Middle frontal gyrus (tissue), 1 donor: ENCODE results near the gene CTBP2.
"Not testable (repeated sequence)": the region's sequence is repeated elsewhere in the genome, so short reads cannot be mapped to it uniquely, and the experiment has no call there.

Source experiments
- DNase-seq: peaks from one replicate; pipeline ENCODE4 v3.0.0-alpha.2; 2015; ENCODE audit warnings: low spot score; ENCODE audit errors: extremely low spot score

The CTBP2 gene

DNA sequence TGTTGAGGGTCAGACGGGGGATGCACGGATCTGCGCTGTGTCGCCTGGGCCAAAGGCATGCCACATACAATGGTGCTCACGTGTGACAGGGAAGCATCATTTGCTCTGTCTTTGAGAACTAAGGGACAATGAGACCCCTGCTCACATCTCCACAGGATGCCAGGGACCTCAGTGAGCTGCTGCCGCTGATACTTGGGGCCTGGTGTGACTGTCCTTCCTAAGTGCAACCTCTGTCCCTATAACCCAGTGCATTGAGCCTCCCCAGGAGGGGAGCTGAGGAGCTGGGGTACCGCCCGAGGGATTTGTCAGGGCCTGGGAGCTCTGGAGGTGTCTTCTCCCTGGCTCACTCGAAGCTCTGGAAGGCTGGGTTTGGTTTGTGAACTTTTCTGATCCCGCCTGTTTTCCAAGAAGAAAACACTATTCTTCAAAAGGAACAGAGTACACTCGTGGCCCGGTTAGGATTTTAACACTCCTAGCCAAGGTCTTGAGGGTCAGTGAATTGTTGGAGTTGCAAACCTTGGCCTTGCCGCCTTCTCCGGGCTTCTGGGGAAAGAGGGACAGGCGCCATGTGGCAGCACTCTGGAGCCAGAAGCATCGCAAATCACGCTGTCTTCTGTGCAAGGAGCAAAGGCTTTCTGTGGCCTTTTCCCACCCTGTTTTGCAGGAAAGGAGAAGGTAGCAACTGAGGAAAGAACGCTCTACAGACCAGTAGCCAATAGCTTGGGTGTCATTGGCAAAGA, 26.2 kb upstream of the CTBP2 start:
- DNase-seq, result no peak

DNA sequence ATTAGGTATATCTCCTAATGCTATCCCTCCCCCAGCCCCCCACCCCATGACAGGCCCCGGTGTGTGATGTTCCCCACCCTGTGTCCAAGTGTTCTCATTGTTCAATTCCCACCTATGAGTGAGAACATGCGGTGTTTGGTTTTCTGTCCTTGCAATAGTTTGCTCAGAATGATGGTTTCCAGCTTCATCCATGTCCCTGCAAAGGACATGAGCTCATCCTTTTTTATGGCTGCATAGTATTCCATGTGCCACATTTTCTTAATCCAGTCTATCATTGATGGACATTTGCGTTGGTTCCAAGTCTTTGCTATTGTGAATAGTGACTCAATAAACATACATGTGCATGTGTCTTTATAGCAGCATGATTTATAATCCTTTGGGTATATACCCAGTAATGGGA, 18.7 kb upstream of the CTBP2 start:
- not testable (repeated sequence) for DNase-seq

DNA sequence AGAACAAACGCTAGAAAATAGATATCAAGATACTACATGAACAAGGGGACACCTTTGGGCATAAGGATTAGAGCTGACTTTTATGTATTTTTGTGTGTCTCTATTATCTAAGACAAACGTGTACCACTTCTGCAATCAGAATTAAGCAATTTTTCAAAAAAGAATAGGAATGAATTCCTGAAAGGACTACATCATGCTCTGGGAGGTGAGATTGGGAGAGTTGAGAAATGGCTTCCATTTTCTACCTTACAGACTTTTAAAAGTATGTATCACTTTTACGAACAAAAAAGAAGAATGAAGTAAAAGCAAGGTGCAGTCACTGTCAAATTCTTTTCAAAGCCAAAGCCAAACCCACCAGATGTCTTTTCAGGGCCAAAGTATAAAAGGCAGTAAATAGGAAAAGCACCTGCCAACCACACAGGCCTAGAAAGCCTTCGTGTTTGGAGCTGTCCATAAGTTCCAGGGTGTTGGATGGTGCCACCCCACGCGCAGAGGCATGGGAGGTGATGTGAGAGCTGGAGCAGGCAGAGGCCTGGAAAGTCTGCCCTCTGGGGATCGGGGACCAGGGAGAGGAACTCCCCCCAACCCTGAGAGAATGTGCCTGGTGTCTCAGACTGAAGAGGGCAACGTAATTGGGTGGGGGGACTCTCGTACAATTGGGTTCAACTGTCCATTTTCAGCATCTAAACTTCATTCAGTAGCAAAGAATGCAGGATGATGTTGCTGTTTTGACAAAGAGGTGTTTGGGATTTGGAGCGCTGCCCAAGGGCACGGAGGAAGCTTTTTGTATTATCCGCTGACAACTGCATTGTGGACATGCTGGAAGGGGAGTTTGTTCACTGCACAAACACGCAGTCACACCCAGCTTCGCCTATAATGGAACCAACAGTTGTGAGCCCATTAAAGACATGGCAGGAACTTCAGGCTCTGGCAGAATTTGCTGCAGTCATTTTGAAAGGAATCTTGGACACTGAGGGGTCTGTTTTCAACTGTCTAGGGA, 17.6 kb upstream of the CTBP2 start:
- no peak for DNase-seq

DNA sequence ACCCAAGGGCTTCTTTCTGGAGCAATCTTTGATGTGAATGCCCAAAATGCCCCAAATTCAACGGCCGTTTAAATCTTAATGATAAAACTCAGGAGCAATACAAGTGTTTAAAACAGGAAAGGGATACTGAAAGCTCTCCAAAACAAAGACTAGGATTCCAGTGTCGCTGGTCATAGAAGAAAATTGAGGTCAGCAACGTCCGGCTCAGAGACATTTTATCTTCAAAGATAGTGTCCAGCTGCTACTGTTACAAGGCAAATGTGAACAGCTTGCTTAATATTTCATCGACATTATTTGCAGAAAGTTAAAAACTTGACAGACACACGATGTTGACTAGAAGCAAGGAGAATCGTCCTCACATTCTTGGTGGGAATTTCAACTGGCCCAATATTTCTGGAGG, 15.4 kb upstream of the CTBP2 start:
- no peak for DNase-seq

DNA sequence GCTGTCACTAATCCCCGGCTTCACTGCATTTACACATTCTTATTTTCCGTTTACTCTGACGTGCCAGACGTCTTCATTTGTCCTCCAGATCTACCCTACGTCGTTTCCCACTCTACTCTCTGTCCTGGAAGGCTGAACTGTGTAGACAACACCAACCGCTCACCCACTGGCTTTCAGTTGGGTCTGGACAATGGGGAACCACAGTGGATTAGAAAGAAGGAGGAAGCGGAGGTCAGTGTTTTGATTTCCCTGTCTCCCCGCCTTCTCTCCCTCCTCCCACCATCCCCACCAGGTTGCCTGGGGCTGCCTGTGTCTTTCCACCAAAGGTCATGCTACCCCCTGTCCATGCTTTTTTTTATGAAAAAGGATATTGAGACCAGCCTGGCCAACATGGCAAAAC, 14.0 kb upstream of the CTBP2 start:
- no peak for DNase-seq

DNA sequence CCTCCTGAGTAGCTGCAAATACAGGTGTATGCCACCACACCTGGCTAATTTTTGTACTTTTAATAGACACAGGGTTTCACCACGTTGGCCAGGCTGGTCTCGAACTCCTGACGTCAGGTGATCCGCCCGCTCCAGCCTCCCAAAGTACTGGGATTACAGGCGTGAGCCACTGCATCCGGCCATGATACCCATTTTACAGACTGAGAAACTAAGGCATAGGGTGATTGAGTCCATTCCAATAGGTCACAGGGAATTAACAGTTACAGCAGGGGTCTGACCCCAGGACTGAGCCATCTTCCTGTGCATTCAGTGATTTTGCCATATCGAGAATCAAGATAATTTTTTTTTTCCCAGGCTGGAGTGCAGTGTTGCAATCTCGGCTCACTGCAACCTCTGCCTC, 12.3 kb upstream of the CTBP2 start:
- no peak for DNase-seq

DNA sequence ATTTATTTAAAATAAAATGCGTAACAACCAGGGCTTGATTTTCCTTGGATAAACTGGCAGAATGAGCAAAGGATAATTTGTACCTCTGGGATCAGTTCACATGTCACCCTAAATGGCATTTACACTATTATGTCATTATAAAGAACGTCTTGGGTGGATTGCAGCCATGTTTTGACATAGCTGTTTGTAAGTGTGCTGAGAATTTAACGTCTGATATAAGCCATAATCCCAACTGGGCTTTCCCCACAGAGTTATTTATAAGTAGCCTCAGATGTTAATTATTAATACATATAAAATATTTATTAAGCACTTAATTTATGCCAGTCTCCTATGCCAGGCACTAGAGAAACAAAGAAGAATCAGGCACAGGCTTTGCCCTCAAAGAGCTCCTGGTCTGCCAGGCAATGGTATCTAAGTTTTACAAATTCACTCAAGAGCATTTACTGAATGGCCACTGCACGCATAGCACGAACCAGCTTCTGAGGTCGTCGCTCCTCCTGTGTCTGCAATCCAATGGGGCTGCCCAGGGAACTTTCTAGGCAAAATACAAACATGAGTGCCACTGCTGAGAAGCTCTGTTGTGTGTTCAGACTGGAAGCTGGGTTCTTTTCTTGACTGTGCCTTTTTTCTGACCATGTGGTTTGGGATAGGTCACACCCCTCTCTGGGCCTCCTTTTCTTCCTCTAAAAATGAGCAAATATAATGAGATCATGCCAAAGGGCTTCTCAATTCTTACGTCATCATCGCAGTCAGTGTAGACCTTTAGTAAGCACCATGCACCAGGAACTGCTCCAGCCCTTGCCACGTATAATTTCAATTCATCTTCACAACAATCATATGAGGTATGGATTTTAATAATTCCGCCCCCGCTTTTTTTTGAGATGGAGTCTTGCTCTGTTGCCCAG, 11.3 kb upstream of the CTBP2 start:
- DNase-seq, result no peak

DNA sequence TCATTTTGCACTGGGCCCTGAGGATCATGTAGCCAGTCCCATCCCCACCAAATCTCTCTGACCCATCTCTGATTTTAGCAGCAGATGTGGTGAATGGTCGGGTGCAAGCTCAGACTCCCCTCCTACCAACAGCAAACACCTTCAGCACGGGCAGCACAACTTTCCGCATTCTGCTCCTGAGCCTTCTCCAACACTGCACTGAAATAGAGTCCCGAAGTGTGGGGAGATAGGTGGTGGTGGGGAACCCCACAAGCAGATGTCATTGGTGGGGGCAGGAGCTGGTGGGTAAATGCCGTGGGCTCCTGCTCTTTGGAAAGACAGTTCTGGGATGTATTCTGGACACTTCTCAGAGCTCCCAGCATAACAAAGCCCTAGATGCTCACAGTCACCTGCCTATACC, 9.6 kb upstream of the CTBP2 start:
- no peak for DNase-seq

DNA sequence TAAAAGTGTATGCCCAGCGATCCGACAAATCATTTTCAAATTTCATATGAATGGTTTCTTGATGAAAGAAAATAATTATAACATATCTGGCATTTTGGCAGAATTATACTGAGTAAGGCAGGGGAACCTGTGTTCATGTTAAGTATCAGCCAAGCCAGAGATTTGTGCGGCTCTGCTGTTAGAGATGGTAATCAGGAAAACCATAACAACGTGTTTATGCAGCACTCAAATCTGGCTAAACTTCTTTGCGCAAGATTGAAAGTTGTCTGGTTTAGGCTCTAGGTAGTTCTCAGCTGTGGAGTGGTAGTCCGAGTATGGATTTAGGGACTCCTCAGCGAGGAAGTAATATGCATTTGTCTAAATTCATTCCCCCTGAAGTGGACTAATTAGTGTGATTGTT, 8.9 kb upstream of the CTBP2 start:
- no peak for DNase-seq

DNA sequence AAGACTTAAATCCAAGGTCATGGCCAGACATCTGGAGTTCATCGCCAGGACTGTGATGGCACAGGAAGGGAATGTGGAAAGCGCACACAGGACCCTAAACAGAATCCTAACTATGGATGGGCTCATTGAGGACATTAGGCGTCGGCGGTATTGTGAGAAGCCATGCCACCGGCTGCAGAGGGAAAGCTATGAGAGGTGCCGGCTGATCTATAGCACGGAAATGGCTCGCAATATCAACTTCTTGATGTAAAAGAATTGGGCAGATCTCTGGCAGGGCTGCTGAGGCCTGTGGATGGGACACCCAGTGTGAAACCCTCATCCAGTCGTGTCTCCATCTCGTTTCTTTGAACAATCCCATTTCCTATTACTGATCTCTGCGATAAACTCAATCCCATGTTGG, 6.3 kb upstream of the CTBP2 start:
- DNase-seq, result no peak

DNA sequence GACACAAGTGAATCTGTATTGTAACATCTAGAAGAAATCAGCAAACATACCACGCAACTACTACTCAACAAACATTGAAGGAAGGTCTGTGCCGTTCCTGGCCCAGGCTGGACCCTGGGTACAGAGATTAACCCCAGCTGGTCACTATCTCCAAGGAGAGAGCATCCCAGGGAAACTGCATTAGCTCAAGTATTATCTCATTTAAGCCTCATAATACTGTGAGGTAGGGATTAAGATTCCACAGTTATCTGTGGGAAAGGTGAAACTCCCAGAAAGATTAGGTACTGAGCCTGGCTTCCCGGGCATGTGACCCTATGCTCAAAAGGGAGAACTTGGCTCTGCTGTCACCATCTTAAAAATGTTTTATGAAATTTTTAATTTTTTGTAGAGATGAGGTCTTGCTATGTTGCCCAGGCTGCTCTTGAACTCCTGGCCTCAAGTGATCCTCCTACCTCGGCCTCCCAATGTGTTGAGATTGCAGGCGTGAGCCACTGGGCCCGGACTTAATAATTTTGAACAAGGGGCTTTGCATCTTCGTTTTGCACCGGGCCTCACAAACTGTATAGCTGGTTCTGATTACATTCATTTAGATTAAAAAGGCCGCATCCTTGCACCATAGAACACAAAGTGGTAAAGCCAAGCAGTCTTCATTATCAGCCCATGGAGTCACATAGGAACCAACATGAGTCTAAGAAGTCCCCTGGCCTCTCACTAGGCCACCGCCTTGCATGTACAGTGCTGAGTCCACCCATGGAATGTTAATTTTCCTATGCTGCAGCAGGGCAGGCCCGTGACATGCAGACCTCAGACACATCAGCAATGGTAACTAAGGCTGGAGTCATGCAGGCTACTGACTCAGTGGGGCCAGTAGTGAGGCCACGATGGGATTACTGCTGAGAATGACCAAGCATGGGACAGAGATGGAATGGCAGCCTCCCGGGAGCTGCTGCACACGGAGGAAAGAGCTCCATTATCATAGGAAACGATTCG, 5.5 kb upstream of the CTBP2 start:
- no peak for DNase-seq

DNA sequence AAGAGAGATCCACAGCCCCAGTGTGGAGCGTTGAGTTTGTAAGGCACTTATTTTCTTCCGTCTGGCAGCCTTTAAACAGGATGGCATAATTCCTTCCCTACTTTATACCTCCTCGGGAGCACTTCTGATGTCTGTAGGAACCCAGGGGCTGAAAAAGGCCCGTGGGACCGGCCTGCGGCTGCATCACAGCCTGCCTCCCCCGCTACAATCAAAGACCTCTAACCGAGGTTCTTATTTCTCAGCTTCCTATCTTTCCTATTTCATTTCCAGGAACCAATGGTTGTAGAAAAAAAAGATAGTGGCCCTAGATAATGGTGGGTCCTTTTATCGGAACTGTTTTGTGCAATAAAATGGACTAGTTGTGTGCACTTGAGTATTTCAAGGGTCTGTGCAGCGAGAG, 4.1 kb upstream of the CTBP2 start:
- no peak for DNase-seq

DNA sequence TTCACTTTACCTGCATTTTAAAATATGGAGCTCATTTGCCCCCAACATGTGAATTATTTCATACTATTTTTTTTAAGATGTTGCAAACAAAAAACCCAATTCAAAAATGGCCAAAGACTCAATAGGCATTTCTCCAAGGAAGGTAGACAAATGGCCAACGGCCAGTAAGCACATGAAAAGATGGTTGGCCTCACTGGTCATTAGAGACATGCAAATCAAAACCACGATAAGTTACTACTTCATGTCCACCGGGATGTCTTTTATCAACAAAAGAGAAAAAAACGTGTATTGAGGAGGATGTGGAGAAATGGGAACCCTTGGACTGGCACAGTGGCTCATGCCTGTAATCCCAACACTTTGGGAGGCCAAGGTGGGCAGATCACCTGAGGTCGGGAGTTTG, 3.4 kb upstream of the CTBP2 start:
- DNase-seq, result no peak

DNA sequence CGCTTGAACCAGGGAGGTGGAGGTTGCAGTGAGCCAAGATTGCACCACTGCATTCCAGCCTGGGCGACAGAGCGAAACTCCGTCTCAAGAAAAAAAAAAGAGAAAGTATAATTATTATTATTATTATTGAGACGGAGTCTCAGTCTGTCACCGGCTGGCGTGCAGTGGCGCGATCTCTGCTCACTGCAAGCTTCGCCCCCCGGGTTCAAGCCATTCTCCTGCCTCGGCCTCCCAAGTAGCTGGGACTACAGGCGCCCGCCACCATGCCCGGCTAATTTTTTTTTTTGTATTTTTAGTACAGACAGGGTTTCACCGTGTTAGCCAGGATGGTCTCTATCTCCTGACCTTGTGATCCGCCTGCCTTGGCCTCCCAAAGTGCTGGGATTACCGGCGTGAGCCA, 2.9 kb upstream of the CTBP2 start:
- DNase-seq, result not testable (repeated sequence)

DNA sequence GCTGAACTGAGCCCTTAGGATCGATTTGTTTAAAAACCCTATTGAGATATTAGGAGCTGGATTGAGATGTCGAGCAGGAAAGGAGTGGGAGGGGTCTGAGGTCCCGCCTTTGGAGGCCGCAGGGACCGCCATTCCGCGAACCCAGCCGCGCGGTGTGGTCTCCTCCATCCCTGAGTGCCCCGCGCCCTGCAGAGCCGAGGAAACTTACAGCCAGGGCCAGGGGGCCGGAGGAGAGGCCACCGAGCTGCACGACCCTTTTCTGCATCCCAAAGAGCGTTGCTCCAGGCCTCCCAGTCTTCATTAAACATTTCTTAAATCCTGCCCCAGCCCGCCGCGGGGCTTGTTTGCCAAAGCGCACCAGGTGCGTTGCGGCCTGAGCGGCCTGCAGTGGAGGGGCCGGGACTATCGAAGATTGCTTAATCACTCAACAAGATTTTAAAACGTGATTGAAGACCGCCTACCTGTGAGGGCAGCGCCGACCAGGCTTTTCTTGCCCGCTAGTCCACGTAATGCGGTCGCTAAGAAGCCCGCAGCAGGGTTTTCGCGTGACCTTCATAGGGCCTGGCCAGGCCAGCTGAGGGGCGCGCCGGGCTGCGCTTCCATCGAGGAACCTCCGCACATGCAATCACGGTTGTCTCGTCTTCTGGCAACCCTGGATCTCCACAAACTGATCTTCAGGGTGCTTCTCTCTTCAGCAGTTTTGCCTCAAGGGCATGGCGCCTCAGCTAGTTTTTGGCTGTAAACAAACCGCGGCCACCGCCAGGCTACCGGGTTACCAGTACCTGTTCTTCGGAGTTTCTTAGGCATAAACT, 2.0 kb upstream of the CTBP2 start:
- DNase-seq, result no peak

DNA sequence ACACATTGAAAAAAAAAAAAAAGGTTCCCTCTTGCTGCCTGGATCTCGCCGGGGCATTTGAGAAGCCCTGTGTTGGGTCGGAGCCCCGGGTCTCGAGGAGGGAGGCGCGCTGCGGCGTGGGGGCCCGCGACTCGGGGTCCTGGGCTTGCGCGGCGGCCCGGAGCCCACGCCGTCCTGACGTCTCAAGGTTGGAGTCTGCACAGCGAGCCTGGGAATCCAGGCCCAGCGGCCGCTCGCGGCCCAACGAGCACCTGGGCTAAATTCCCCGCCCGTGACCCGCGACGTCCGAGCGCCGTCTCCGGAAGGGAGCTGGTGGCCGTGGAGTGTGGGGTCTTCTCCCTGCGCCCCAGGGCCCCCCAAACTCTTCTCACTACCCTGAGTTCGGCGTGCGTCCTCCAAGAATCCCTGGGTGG, 1.4 kb upstream of the CTBP2 start:
- no peak for DNase-seq

DNA sequence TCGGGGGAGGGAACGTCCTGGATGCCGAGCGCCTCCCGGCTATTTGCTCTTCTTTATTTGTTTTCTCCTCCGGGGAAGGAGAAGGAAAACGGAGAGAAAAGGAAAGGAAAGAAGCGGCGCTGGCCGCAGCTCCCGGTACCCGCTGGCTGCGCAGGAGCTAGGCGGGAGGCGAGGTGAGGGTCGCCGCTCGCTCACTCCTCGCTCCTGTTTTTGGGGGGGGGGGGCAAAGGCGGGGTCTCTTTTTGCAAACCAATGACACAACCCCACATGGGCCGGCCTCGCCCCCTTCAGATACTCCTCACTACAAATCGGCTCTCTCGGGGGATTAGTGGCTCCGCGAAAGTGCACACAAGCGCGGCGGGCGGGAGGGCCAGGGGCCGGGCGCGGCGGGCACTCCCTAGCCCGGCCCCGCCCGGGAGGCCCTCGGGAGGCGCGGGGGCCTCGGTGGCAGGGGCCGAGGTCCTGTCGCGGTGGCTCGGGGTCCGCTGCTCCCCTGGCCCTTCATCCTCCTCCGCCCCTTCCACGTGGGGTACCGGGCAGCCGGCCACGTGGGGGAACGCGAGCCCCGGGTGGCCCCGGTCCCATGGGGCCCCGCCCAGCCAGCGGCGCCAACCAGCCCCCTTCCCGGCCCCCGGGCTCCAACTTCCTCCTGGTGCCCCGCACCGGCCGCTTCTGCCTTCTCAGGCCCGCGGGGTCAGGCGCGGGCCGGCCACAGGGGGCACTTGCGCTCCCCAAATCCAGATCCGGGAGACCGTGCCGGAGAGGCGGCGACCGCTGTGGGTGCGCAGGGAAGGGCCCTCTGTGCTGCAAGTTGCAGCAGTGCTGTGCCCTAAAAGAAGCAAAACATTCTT, 718 bp upstream of the CTBP2 start:
- no peak for DNase-seq

DNA sequence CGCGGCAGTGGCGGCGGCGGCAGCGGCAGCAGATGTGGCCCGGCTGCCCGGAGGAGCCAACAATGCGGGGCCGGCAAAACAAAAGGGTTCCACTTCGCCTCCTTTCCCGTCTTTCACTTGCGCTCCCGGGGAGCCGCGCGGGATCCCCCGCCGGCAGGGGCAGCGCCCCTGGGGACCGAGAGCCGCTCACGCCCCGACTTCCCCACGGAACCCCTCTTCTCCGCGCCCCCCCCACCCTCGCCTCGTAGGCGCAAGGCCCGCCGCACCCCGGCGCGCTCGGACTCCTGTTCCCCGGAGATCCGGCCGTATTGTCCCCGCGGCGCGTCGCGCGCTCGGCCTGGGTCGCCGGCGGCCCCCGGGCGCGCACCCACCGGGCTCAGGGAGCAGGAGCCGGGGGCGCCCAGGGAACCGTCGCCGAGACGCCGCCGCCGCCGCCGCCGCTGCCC, 854 bp downstream of the CTBP2 start:
- no peak for DNase-seq
